HEK293T (cell line): ENCODE data around the gene MKNK1.

Source experiments
- CTCF ChIA-PET: fragments of 350-600 bp; formaldehyde crosslinking; extraction: SDS; loops from one replicate; lab custom pipeline; 2021; ENCODE audit warnings: antibody characterized with exemption, inconsistent platforms; lab: Yijun Ruan, JAX
- POLR2A ChIA-PET: fragments of 350-600 bp; formaldehyde crosslinking; extraction: SDS; loops from one replicate; lab custom pipeline; 2020; ENCODE audit warnings: antibody characterized with exemption, inconsistent platforms; lab: Yijun Ruan, JAX
- DNase-seq: peaks from one replicate; pipeline ENCODE4 v3.0.0; 2012; ENCODE audit warnings: mixed read lengths; ENCODE audit errors: extremely low spot score
- ARNT ChIP-seq: fragments of 450-650 bp; IDR thresholded peaks from 2 replicates; pipeline ENCODE4 v1.6.1; 2017; ENCODE audit warnings: mild to moderate bottlenecking
- BHLHE40 ChIP-seq: fragments of 450-650 bp; IDR thresholded peaks from 2 replicates; pipeline ENCODE4 v1.6.1; 2016; ENCODE audit warnings: mild to moderate bottlenecking, moderate library complexity, borderline replicate concordance
- CTBP1 ChIP-seq: fragments of 450-650 bp; IDR thresholded peaks from 2 replicates; pipeline ENCODE4 v1.6.1; 2016; ENCODE audit warnings: borderline replicate concordance
- ELF4 ChIP-seq: fragments of 450-650 bp; IDR thresholded peaks from 2 replicates; pipeline ENCODE4 v1.6.1; 2017; ENCODE audit warnings: antibody characterized with exemption
- FOXA1 ChIP-seq: fragments of 450-650 bp; IDR thresholded peaks from 2 replicates; pipeline ENCODE4 v1.6.1; 2016; ENCODE audit warnings: mild to moderate bottlenecking
- FOXK2 ChIP-seq: fragments of 450-650 bp; IDR thresholded peaks from 2 replicates; pipeline ENCODE4 v1.6.1; 2016; ENCODE audit warnings: mild to moderate bottlenecking
- FOXM1 ChIP-seq: fragments of 450-650 bp; IDR thresholded peaks from 2 replicates; pipeline ENCODE4 v1.6.1; 2017; ENCODE audit warnings: mild to moderate bottlenecking, borderline replicate concordance
- HDGF ChIP-seq: fragments of 450-650 bp; IDR thresholded peaks from 2 replicates; pipeline ENCODE4 v1.6.1; 2017; ENCODE audit warnings: antibody characterized with exemption, borderline replicate concordance
- L3MBTL2 ChIP-seq: fragments of 450-650 bp; conservative IDR thresholded peaks from 2 replicates; pipeline ENCODE4 v1.6.1; 2016; ENCODE audit warnings: mild to moderate bottlenecking
- LEF1 ChIP-seq: fragments of 450-650 bp; IDR thresholded peaks from 2 replicates; pipeline ENCODE4 v1.6.1; 2017; ENCODE audit warnings: mild to moderate bottlenecking, borderline replicate concordance
- NFRKB ChIP-seq: fragments of 450-650 bp; IDR thresholded peaks from 2 replicates; pipeline ENCODE4 v1.6.1; 2016; ENCODE audit warnings: mild to moderate bottlenecking, moderate library complexity
- SP1 ChIP-seq: fragments of 450-650 bp; IDR thresholded peaks from 2 replicates; pipeline ENCODE4 v1.6.1; 2017
- SUZ12 ChIP-seq: fragments of 450-650 bp; IDR thresholded peaks from 2 replicates; pipeline ENCODE4 v1.6.1; 2016; ENCODE audit warnings: mild to moderate bottlenecking
- TARDBP ChIP-seq: fragments of 450-650 bp; IDR thresholded peaks from 2 replicates; pipeline ENCODE4 v1.6.1; 2016
- ZNF384 ChIP-seq: fragments of 450-650 bp; IDR thresholded peaks from 2 replicates; pipeline ENCODE4 v1.6.1; 2016
- TF ChIP-seq, protein P1 (sequence below): fragments of 450-650 bp; IDR thresholded peaks from 2 replicates; pipeline ENCODE4 v1.6.1; 2016

MKNK1 gene

GRCh38 chr1:46617108-46617800, 13.2 kb upstream of the MKNK1 start:
- ChIA-PET POLR2A (interaction anchor here (1.2 to 9.4 kb wide), 2 partner anchors 12 to 50 kb away, joined by 3 to 101 read pairs; partner anchors contain the start of gene MKNK1), CTCF (no interaction called here)
- TF ChIP-seq ARNT (no peak), L3MBTL2 (no peak), HDGF (no peak), FOXK2 (no peak), ELF4 (no peak), CTBP1 (no peak), SP1 (no peak), SUZ12 (no peak), NFRKB (no peak), LEF1 (no peak), BHLHE40 (no peak), ZNF384 (no peak), FOXA1 (no peak), FOXM1 (no peak)
- TF ChIP-seq, protein P1, sequence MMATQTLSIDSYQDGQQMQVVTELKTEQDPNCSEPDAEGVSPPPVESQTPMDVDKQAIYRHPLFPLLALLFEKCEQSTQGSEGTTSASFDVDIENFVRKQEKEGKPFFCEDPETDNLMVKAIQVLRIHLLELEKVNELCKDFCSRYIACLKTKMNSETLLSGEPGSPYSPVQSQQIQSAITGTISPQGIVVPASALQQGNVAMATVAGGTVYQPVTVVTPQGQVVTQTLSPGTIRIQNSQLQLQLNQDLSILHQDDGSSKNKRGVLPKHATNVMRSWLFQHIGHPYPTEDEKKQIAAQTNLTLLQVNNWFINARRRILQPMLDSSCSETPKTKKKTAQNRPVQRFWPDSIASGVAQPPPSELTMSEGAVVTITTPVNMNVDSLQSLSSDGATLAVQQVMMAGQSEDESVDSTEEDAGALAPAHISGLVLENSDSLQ: no peak
- no peak for DNase-seq

GRCh38 chr1:46616277-46617107, 12.4 kb upstream of the MKNK1 start, which contains the start of gene MOB3C:
Gene MOB3C (minus strand): TSS chr1:46616811. CDS start chr1:46613321, 3,490 bp downstream.
- ChIA-PET CTCF (interaction anchor here (1.2 kb wide), 1 partner anchor 108 kb away, joined by 3 read pairs; no protein-coding TSS in a partner anchor), POLR2A (interaction anchor here (9.4 kb wide), 1 partner anchor 11 kb away, joined by 101 read pairs; the partner anchor contains the start of gene MKNK1)
- TF ChIP-seq ZNF384 (no peak), L3MBTL2 (peak; percentile 49), ARNT (no peak)
- peak; percentile 33 for DNase-seq

DNA sequence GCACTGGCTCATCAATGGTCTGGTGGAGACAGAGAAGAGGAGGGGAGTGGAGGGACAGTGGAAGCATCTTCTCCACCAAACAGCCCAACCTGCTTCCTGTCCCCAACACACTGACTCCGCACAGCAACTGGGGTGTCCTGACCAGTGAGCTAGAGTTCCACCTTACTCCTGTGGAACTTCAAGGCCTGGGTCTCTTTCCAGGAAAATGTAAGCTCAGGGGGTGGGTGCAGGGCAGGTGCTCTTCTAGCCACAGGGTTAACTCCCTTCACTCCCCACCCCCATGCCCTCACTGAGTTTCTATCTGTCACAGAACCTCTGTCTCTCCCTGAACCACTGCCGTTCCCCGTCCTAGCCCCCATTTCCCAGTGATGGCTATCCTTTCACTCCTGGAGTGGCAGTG, 11.7 kb upstream of the MKNK1 start:
- no peak for DNase-seq
- CTCF ChIA-PET: interaction anchor here (1.2 kb wide), 1 partner anchor 109 kb away, joined by 3 read pairs; no protein-coding TSS in a partner anchor
- POLR2A ChIA-PET: interaction anchor here (9.4 kb wide), 1 partner anchor 10 kb away, joined by 101 read pairs; the partner anchor contains the start of gene MKNK1
- TF ChIP-seq L3MBTL2: no peak
- TF ChIP-seq FOXK2: no peak
- TF ChIP-seq ZNF384: no peak
- TF ChIP-seq NFRKB: no peak
- TF ChIP-seq, protein P1: no peak
- no peak for TF ChIP-seq TARDBP
- TF ChIP-seq CTBP1: no peak
- TF ChIP-seq HDGF: no peak
- no peak for TF ChIP-seq SUZ12
- TF ChIP-seq SP1: no peak
- no peak for TF ChIP-seq ARNT
- no peak for TF ChIP-seq FOXA1

GRCh38 chr1:46615088-46615487, 11.0 kb upstream of the MKNK1 start:
- POLR2A ChIA-PET: interaction anchor here (1.5 to 9.4 kb wide), 2 partner anchors 9 to 104 kb away, joined by 4 to 101 read pairs; partner anchors contain the start of genes EFCAB14 and MKNK1
- CTCF ChIA-PET: interaction anchor here (1.2 kb wide), 1 partner anchor 110 kb away, joined by 3 read pairs; no protein-coding TSS in a partner anchor
- TF ChIP-seq ZNF384 (no peak), TARDBP (no peak), LEF1 (no peak), NFRKB (no peak), HDGF (no peak), FOXK2 (no peak), SUZ12 (no peak), FOXM1 (no peak), CTBP1 (no peak), ELF4 (no peak), BHLHE40 (no peak), SP1 (no peak), ARNT (no peak), L3MBTL2 (no peak), FOXA1 (no peak)
- TF ChIP-seq, protein P1: no peak
- DNase-seq: no peak

DNA sequence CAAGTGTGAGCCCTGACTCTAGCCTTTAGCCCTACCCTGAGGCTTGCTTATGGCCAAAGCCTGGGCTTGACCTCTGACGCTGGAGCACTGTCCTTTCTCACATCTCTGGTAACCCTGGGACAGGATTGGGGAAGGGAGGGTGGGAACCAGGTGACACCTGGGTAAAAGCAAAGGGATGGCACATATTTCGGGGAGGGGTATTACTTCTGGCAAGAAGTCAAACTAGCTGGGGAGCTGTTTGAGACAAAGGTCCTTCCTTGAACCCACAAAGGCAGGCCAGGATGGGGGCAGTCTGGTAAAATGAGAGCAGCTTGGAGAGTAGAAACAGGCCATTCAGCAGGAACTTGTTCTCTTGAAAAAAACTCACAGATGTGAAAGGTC, 10.5 kb upstream of the MKNK1 start:
- no peak for DNase-seq
- POLR2A ChIA-PET: interaction anchor here (1.5 to 9.4 kb wide), 2 partner anchors 9 to 105 kb away, joined by 4 to 101 read pairs; partner anchors contain the start of genes EFCAB14 and MKNK1
- TF ChIP-seq LEF1 (no peak), FOXM1 (no peak), BHLHE40 (no peak), NFRKB (no peak), TARDBP (no peak), ELF4 (no peak), FOXA1 (no peak), SP1 (no peak), ZNF384 (no peak), L3MBTL2 (no peak), FOXK2 (no peak), ARNT (no peak), HDGF (no peak), SUZ12 (no peak), CTBP1 (no peak)
- TF ChIP-seq, protein P1: no peak
- CTCF ChIA-PET: interaction anchor here (1.0 to 1.4 kb wide), 2 partner anchors 9 to 10 kb away, joined by 3 read pairs; partner anchors contain the start of gene MKNK1
